ENCODE measurements around the gene HABP2.

The HABP2 gene

GRCh38 chr10:113562069-113562468 is 9.2 kb downstream of the HABP2 start:
- whole genome bisulfite sequencing, 2 donors (ENCODE audit: extremely low coverage in 2 of 2, insufficient read length in 2 of 2, insufficient replicate concordance in 1 of 2): no CpG with 5 or more reads among the region's 6 CpGs
- no peak overlapping the region for H2BK12ac ChIP-seq (ENCODE audit: low read length)
- no peak overlapping the region for H3K9ac ChIP-seq (ENCODE audit: low read depth, low read length, poor library complexity)
- no peaks in the 10 kb centered on the region for H3K36me3 ChIP-seq (replicated peaks in 1 of 2; ENCODE audit: control insufficient read depth in 2 of 2, insufficient read depth in 2 of 2, low read length in 2 of 2)
- H2AFZ ChIP-seq (ENCODE audit: low read length): no peak overlapping the region
- no peak overlapping the region for H3K4me3 ChIP-seq (ENCODE audit: low read length in 2 of 2)
- H3K18ac ChIP-seq (ENCODE audit: low read length): no peak overlapping the region
- no peak overlapping the region for H2BK15ac ChIP-seq (ENCODE audit: low read length)
- H3K9me3 ChIP-seq (replicated peaks in 1 of 2; ENCODE audit: control insufficient read depth in 2 of 2, insufficient read depth in 1 of 2, low read depth in 1 of 2, low read length in 2 of 2): peaks cover 0 to 2% of the 10 kb centered on the region in 2 donors
- H3K79me1 ChIP-seq (ENCODE audit: low read depth, low read length): no peaks in the 10 kb centered on the region
- no peak overlapping the region for H3K4ac ChIP-seq (ENCODE audit: low read length)
- H3K4me1 ChIP-seq (ENCODE audit: control insufficient read depth in 2 of 2, insufficient read depth in 1 of 2, low read depth in 1 of 2, low read length in 2 of 2): peaks cover 3 to 7% of the 10 kb centered on the region in 2 donors
- H2BK120ac ChIP-seq (ENCODE audit: low read depth, low read length): no peak overlapping the region
- no peak overlapping the region for H2BK5ac ChIP-seq (ENCODE audit: low read length)
- no peak overlapping the region for H3K4me2 ChIP-seq (ENCODE audit: insufficient read depth, low read length, poor library complexity, severe bottlenecking)
- H3K23ac ChIP-seq (ENCODE audit: low read depth, low read length, poor library complexity): no peak overlapping the region
- no peak overlapping the region for H2AK5ac ChIP-seq (ENCODE audit: low read depth, low read length)
- no peak overlapping the region for H4K91ac ChIP-seq (ENCODE audit: low read depth, low read length, poor library complexity)
- no peak for DNase-seq (ENCODE audit: low spot score)
- no peak overlapping the region for H3K27ac ChIP-seq (replicated peaks; ENCODE audit: low read length)
- H4K8ac ChIP-seq (ENCODE audit: low read depth, low read length): no peak overlapping the region
- no peak overlapping the region for H3K14ac ChIP-seq (ENCODE audit: low read length)
- H3K27me3 ChIP-seq (ENCODE audit: control insufficient read depth in 3 of 3, insufficient read depth in 3 of 3, low read depth in 1 of 3, low read length in 3 of 3): peaks cover 0 to 43% (median 0%) of the 10 kb centered on the region in 3 experiments

- Histone ChIP-seq H3K4me1 (ENCODE audit: control insufficient read depth in 2 of 2, insufficient read depth in 1 of 2, low read depth in 1 of 2, low read length in 2 of 2) (peaks cover 3 to 7% of the 10 kb centered on the region in 2 donors), H3K23ac (ENCODE audit: low read depth, low read length, poor library complexity) (no peak overlapping the region), H3K18ac (ENCODE audit: low read length) (no peak overlapping the region), H3K36me3 (replicated peaks in 1 of 2; ENCODE audit: control insufficient read depth in 2 of 2, insufficient read depth in 2 of 2, low read length in 2 of 2) (no peaks in the 10 kb centered on the region), H2AFZ (ENCODE audit: low read length) (peak overlapping the region; percentile 83), H3K9ac (ENCODE audit: low read depth, low read length, poor library complexity) (no peak overlapping the region), H3K4ac (ENCODE audit: low read length) (no peak overlapping the region), H3K4me3 (ENCODE audit: low read length in 2 of 2) (no peak overlapping the region), H4K8ac (ENCODE audit: low read depth, low read length) (no peak overlapping the region), H3K27ac (replicated peaks; ENCODE audit: low read length) (no peak overlapping the region), H3K14ac (ENCODE audit: low read length) (no peak overlapping the region), H3K79me1 (ENCODE audit: low read depth, low read length) (no peaks in the 10 kb centered on the region), H2BK15ac (ENCODE audit: low read length) (no peak overlapping the region), H4K91ac (ENCODE audit: low read depth, low read length, poor library complexity) (no peak overlapping the region), H2BK120ac (ENCODE audit: low read depth, low read length) (no peak overlapping the region), H2AK5ac (ENCODE audit: low read depth, low read length) (no peak overlapping the region), H3K9me3 (replicated peaks in 1 of 2; ENCODE audit: control insufficient read depth in 2 of 2, insufficient read depth in 1 of 2, low read depth in 1 of 2, low read length in 2 of 2) (peaks cover 0 to 2% of the 10 kb centered on the region in 2 donors), H2BK12ac (ENCODE audit: low read length) (no peak overlapping the region), H3K4me2 (ENCODE audit: insufficient read depth, low read length, poor library complexity, severe bottlenecking) (no peak overlapping the region), H3K27me3 (ENCODE audit: control insufficient read depth in 3 of 3, insufficient read depth in 3 of 3, low read depth in 1 of 3, low read length in 3 of 3) (peaks cover 0 to 37% (median 0%) of the 10 kb centered on the region in 3 experiments), H2BK5ac (ENCODE audit: low read length) (no peak overlapping the region)
- DNase-seq (ENCODE audit: low spot score): no peak
- WGBS, 2 donors (ENCODE audit: extremely low coverage in 2 of 2, insufficient read length in 2 of 2, insufficient replicate concordance in 1 of 2): no CpG with 5 or more reads among the region's 5 CpGs
Observed at GRCh38 chr10:113562704-113563103, 9.9 kb downstream of the HABP2 start.

GRCh38 chr10:113563306-113564088 is 10.6 kb downstream of the HABP2 start:
- no peak overlapping the region for H2AK5ac ChIP-seq (ENCODE audit: low read depth, low read length)
- no peak overlapping the region for H3K9ac ChIP-seq (ENCODE audit: low read depth, low read length, poor library complexity)
- no peaks in the 10 kb centered on the region for H3K79me1 ChIP-seq (ENCODE audit: low read depth, low read length)
- H3K9me3 ChIP-seq (replicated peaks in 1 of 2; ENCODE audit: control insufficient read depth in 2 of 2, insufficient read depth in 1 of 2, low read depth in 1 of 2, low read length in 2 of 2): peaks cover 0 to 2% of the 10 kb centered on the region in 2 donors
- no CpG with 5 or more reads among the region's 18 CpGs for whole genome bisulfite sequencing, 2 donors (ENCODE audit: extremely low coverage in 2 of 2, insufficient read length in 2 of 2, insufficient replicate concordance in 1 of 2)
- peaks cover 0 to 29% (median 0%) of the 10 kb centered on the region in 3 experiments for H3K27me3 ChIP-seq (ENCODE audit: control insufficient read depth in 3 of 3, insufficient read depth in 3 of 3, low read depth in 1 of 3, low read length in 3 of 3)
- H3K4me3 ChIP-seq (ENCODE audit: low read length in 2 of 2): peak overlapping the region in 1 of 2 donors; percentile 8
- no peak overlapping the region for H4K8ac ChIP-seq (ENCODE audit: low read depth, low read length)
- peak overlapping the region; percentile 83 for H2AFZ ChIP-seq (ENCODE audit: low read length)
- peaks cover 3 to 4% of the 10 kb centered on the region in 2 donors for H3K4me1 ChIP-seq (ENCODE audit: control insufficient read depth in 2 of 2, insufficient read depth in 1 of 2, low read depth in 1 of 2, low read length in 2 of 2)
- DNase-seq (ENCODE audit: low spot score): peak; percentile 77
- no peak overlapping the region for H3K27ac ChIP-seq (replicated peaks; ENCODE audit: low read length)
- no peak overlapping the region for H3K4ac ChIP-seq (ENCODE audit: low read length)
- H4K91ac ChIP-seq (ENCODE audit: low read depth, low read length, poor library complexity): no peak overlapping the region
- no peak overlapping the region for H3K4me2 ChIP-seq (ENCODE audit: insufficient read depth, low read length, poor library complexity, severe bottlenecking)
- peak overlapping the region; percentile 14 for H2BK12ac ChIP-seq (ENCODE audit: low read length)
- no peak overlapping the region for H2BK15ac ChIP-seq (ENCODE audit: low read length)
- no peak overlapping the region for H3K14ac ChIP-seq (ENCODE audit: low read length)
- H3K23ac ChIP-seq (ENCODE audit: low read depth, low read length, poor library complexity): no peak overlapping the region
- no peak overlapping the region for H2BK5ac ChIP-seq (ENCODE audit: low read length)
- no peak overlapping the region for H2BK120ac ChIP-seq (ENCODE audit: low read depth, low read length)
- H3K18ac ChIP-seq (ENCODE audit: low read length): peak overlapping the region; percentile 15
- H3K36me3 ChIP-seq (replicated peaks in 1 of 2; ENCODE audit: control insufficient read depth in 2 of 2, insufficient read depth in 2 of 2, low read length in 2 of 2): no peaks in the 10 kb centered on the region

- Histone ChIP-seq H2AFZ (ENCODE audit: low read length) (no peak overlapping the region), H3K18ac (ENCODE audit: low read length) (no peak overlapping the region), H3K9me3 (replicated peaks in 1 of 2; ENCODE audit: control insufficient read depth in 2 of 2, insufficient read depth in 1 of 2, low read depth in 1 of 2, low read length in 2 of 2) (peaks cover 0 to 2% of the 10 kb centered on the region in 2 donors), H3K27ac (replicated peaks; ENCODE audit: low read length) (no peak overlapping the region), H2BK5ac (ENCODE audit: low read length) (no peak overlapping the region), H3K23ac (ENCODE audit: low read depth, low read length, poor library complexity) (no peak overlapping the region), H3K4ac (ENCODE audit: low read length) (no peak overlapping the region), H2AK5ac (ENCODE audit: low read depth, low read length) (no peak overlapping the region), H3K27me3 (ENCODE audit: control insufficient read depth in 3 of 3, insufficient read depth in 3 of 3, low read depth in 1 of 3, low read length in 3 of 3) (peaks cover 0 to 21% (median 0%) of the 10 kb centered on the region in 3 experiments), H2BK12ac (ENCODE audit: low read length) (no peak overlapping the region), H3K4me2 (ENCODE audit: insufficient read depth, low read length, poor library complexity, severe bottlenecking) (no peak overlapping the region), H3K36me3 (replicated peaks in 1 of 2; ENCODE audit: control insufficient read depth in 2 of 2, insufficient read depth in 2 of 2, low read length in 2 of 2) (no peaks in the 10 kb centered on the region), H2BK120ac (ENCODE audit: low read depth, low read length) (no peak overlapping the region), H3K4me3 (ENCODE audit: low read length in 2 of 2) (no peak overlapping the region), H3K9ac (ENCODE audit: low read depth, low read length, poor library complexity) (no peak overlapping the region), H4K91ac (ENCODE audit: low read depth, low read length, poor library complexity) (no peak overlapping the region), H2BK15ac (ENCODE audit: low read length) (no peak overlapping the region), H3K4me1 (ENCODE audit: control insufficient read depth in 2 of 2, insufficient read depth in 1 of 2, low read depth in 1 of 2, low read length in 2 of 2) (peaks cover 3 to 5% of the 10 kb centered on the region in 2 donors), H4K8ac (ENCODE audit: low read depth, low read length) (no peak overlapping the region), H3K79me1 (ENCODE audit: low read depth, low read length) (no peaks in the 10 kb centered on the region), H3K14ac (ENCODE audit: low read length) (no peak overlapping the region)
- no CpG with 5 or more reads among the region's 1 CpG for WGBS, 2 donors (ENCODE audit: extremely low coverage in 2 of 2, insufficient read length in 2 of 2, insufficient replicate concordance in 1 of 2)
- no peak for DNase-seq (ENCODE audit: low spot score)
Observed at GRCh38 chr10:113565364-113565763, 12.5 kb downstream of the HABP2 start.
